OCI-LY7 (cell line): ENCODE data around the gene DNMT3A.

Experiments
- CTCF ChIP-seq: fragments of 200-600 bp; sonication (generic); conservative IDR thresholded peaks from 2 replicates; pipeline ENCODE4 v1.5.1; 2014; ENCODE audit warnings: mild to moderate bottlenecking, antibody characterized with exemption, low read length, moderate library complexity, mixed read lengths
- EZH2phosphoT487 ChIP-seq: fragments of 200-600 bp; sonication (generic); IDR thresholded peaks from 2 replicates; pipeline ENCODE4 v1.6.1; 2018; ENCODE audit warnings: low read depth, borderline replicate concordance, mild to moderate bottlenecking, mixed run types, antibody characterized with exemption, low read length, moderate library complexity, mixed read lengths

GRCh38 chr2:25389161-25389560 lies 47.4 kb upstream of the DNMT3A start:
- TF ChIP-seq CTCF (no peak), EZH2phosphoT487 (no peak)
